CD4-positive, alpha-beta T cell (primary cell): ENCODE results near the gene DHCR7. TPM values are rescaled to one million over a fixed set of nuclear protein-coding genes. Genes with fewer than 3 reads are reported as not detected.

ENCODE experiments used
- ATAC-seq: fragments of 200-7000 bp; cut with Tn5 transposase; one replicate; pipeline ENCODE4 v1.10.0; 2022; ENCODE audit warnings: mild to moderate bottlenecking; ENCODE audit not compliant: poor library complexity
- CTCF ChIA-PET: fragments of 350-600 bp; sonication (Branson Sonifier 250); formaldehyde crosslinking; loops from one replicate; lab custom pipeline; 2021; ENCODE audit warnings: antibody characterized with exemption, inconsistent platforms; lab: Charles Lee
- POLR2A ChIA-PET: fragments of 350-600 bp; sonication (Branson Sonifier 250); formaldehyde crosslinking; loops from one replicate; lab custom pipeline; 2021; ENCODE audit warnings: antibody characterized with exemption, inconsistent platforms; lab: Charles Lee
- DNase-seq, 14 experiments: peaks; one replicate each; pipeline ENCODE4 v3.0.0-alpha.2; 2013 to 2020; ENCODE audit warnings: mixed read lengths in 2 of 14
- H3K27ac ChIP-seq, 2 donors: one replicate each; pipeline versions ENCODE4 v1.5.1 to v1.7.0; 2013; ENCODE audit warnings: low read length in 2 of 2, low read depth in 1 of 2, mild to moderate bottlenecking in 1 of 2
- H3K27me3 ChIP-seq, 2 experiments: 1 replicate in 1 of 2; 2 replicates in 1 of 2; pipeline versions ENCODE4 v1.6.1 to v1.7.0; 2013; ENCODE audit warnings: low read length in 2 of 2, control low read depth in 1 of 2, mild to moderate bottlenecking in 1 of 2, moderate library complexity in 1 of 2; ENCODE audit not compliant: insufficient read depth in 2 of 2, control insufficient read depth in 1 of 2
- H3K36me3 ChIP-seq: one replicate; pipeline ENCODE4 v1.6.1; 2013; ENCODE audit warnings: low read length, control low read depth; ENCODE audit not compliant: insufficient read depth
- H3K4me1 ChIP-seq: one replicate; pipeline ENCODE4 v1.6.1; 2013; ENCODE audit warnings: low read length, control low read depth; ENCODE audit not compliant: insufficient read depth
- H3K4me3 ChIP-seq: one replicate; pipeline ENCODE4 v1.5.1; 2013; ENCODE audit warnings: mild to moderate bottlenecking, low read length, moderate library complexity
- H3K9me3 ChIP-seq, 2 experiments: 1 replicate in 1 of 2; 2 replicates in 1 of 2; pipeline versions ENCODE4 v1.6.1 to v1.7.0; 2013; ENCODE audit warnings: low read length in 2 of 2, mild to moderate bottlenecking in 2 of 2, control low read depth in 1 of 2, moderate library complexity in 1 of 2; ENCODE audit not compliant: control insufficient read depth in 1 of 2, insufficient read depth in 1 of 2
- H3K27ac Mint-ChIP-seq: one replicate; pipeline ENCODE4 v1.8.0; 2020; ENCODE audit warnings: mixed read lengths
- H3K27me3 Mint-ChIP-seq: one replicate; pipeline ENCODE4 v1.8.0; 2021; ENCODE audit warnings: mixed read lengths
- H3K36me3 Mint-ChIP-seq: one replicate; pipeline ENCODE4 v1.8.0; 2021; ENCODE audit warnings: low read depth, mixed read lengths
- H3K4me1 Mint-ChIP-seq: one replicate; pipeline ENCODE4 v1.8.0; 2021; ENCODE audit warnings: low read depth, mixed read lengths
- H3K4me3 Mint-ChIP-seq: one replicate; pipeline ENCODE4 v1.8.0; 2020; ENCODE audit warnings: mild to moderate bottlenecking, mixed read lengths
- H3K9me3 Mint-ChIP-seq: one replicate; pipeline ENCODE4 v1.8.0; 2020; ENCODE audit warnings: mixed read lengths
- intact Hi-C, 2 experiments: fragments of 100-400 bp; cut with DNase I in 1 of 2; cut with micrococcal nuclease in 1 of 2; formaldehyde crosslinking; loops; one replicate each; pipeline versions ENCODE4 v1.15.1 to v1.9.0; 2023 to 2025; cut with DNase I, micrococcal nuclease
- total RNA-seq, 174 experiments: library from RNA in 2 of 174; stranded (reverse) in 2 of 174; gene quantifications; one replicate each; pipeline ENCODE4 v1.2.3 and lab custom pipeline; 2021 to 2026
- TF ChIP-seq, protein P1 (sequence below): fragments of 200-600 bp; IDR thresholded peaks from one replicate; pipeline ENCODE4 v1.8.0; 2022; ENCODE audit warnings: antibody characterized with exemption, mild to moderate bottlenecking

The DHCR7 gene
- total RNA-seq, 2 experiments from 2014 or later = 30.2 to 30.6 TPM

DNA sequence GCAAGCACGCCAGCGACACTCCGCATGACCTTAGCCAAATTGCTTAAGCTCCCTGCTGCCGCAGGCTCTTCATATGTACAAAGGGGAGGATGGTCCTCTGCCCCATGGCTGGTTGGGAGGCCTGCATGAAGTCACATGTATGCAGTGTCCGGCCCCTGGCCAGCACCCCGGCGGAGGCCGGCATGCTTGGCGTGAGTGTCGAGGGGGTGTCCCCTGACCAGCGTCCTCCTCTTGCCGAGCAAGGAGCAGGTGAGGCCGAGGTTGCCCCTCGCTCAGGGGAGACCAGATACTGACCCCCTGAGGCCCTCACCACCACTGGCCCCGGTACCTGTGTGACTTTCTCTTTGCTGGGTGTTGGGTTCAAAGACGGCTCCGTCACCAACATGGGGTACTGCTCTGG, 50.2 kb downstream of the DHCR7 start:
- intact Hi-C loops = no loop called here

DNA sequence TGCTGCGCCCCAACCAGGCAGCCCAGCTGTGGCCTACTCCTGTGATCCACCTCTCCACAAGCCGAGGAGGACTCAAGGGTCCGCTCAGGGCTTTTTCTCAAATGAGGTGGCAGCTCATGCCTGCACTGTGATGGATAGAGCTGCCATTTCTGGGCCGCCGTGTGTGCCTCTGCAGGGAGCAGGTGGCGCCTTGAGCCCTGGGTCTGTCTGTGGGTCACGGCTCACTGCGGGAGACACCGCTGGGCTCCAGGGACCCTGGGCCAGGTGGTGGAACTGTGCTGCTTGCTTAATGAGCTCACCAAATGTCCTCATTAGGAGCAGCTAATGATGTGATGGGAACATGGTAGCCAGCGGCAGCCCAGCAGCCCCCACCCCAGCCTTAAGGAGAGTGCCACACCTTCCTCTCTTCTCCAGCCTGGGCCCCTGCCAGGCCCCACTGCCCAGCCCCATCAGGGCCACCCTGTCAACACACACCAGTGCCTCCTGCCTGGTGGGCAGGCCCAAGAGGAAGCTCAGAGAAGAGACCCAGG, 50.8 kb downstream of the DHCR7 start:
- POLR2A ChIA-PET = no interaction called here
- no peak for ATAC-seq
- peaks cover 4% of the 10 kb centered on the region for H3K27me3 Mint-ChIP-seq
- no peaks in the 10 kb centered on the region for H3K9me3 ChIP-seq
- CTCF ChIA-PET = no interaction called here
- H3K27ac ChIP-seq = no peak overlapping the region
- TF ChIP-seq, protein P1, sequence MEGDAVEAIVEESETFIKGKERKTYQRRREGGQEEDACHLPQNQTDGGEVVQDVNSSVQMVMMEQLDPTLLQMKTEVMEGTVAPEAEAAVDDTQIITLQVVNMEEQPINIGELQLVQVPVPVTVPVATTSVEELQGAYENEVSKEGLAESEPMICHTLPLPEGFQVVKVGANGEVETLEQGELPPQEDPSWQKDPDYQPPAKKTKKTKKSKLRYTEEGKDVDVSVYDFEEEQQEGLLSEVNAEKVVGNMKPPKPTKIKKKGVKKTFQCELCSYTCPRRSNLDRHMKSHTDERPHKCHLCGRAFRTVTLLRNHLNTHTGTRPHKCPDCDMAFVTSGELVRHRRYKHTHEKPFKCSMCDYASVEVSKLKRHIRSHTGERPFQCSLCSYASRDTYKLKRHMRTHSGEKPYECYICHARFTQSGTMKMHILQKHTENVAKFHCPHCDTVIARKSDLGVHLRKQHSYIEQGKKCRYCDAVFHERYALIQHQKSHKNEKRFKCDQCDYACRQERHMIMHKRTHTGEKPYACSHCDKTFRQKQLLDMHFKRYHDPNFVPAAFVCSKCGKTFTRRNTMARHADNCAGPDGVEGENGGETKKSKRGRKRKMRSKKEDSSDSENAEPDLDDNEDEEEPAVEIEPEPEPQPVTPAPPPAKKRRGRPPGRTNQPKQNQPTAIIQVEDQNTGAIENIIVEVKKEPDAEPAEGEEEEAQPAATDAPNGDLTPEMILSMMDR = no peak
- H3K4me3 Mint-ChIP-seq = no peak overlapping the region
- no peak overlapping the region for H3K4me3 ChIP-seq
- H3K4me1 ChIP-seq = no peaks in the 10 kb centered on the region
- DNase-seq = no peak
- H3K36me3 ChIP-seq = no peaks in the 10 kb centered on the region
- peaks cover 0 to 2% of the 10 kb centered on the region in 2 experiments for H3K27me3 ChIP-seq
- H3K27ac Mint-ChIP-seq = no peak overlapping the region
- no peaks in the 10 kb centered on the region for H3K9me3 Mint-ChIP-seq
- no peaks in the 10 kb centered on the region for H3K4me1 Mint-ChIP-seq
- no peaks in the 10 kb centered on the region for H3K36me3 Mint-ChIP-seq
- intact Hi-C loops = no loop called here

More for the DNA sequence above, 50.2 kb downstream of the DHCR7 start:
- Mint-ChIP-seq H3K36me3 (no peaks in the 10 kb centered on the region), H3K27me3 (peaks cover 4% of the 10 kb centered on the region), H3K4me1 (no peaks in the 10 kb centered on the region), H3K4me3 (no peak overlapping the region), H3K27ac (no peak overlapping the region), H3K9me3 (no peaks in the 10 kb centered on the region)
- H3K4me1 ChIP-seq = no peaks in the 10 kb centered on the region
- TF ChIP-seq, protein P1 = no peak
- CTCF ChIA-PET = no interaction called here
- POLR2A ChIA-PET = no interaction called here
- no peak overlapping the region for H3K27ac ChIP-seq
- ATAC-seq = no peak
- no peak overlapping the region for H3K4me3 ChIP-seq
- no peak for DNase-seq
- H3K27me3 ChIP-seq = peaks cover 0 to 2% of the 10 kb centered on the region in 2 experiments
- H3K36me3 ChIP-seq = no peaks in the 10 kb centered on the region
- no peaks in the 10 kb centered on the region for H3K9me3 ChIP-seq

DNA sequence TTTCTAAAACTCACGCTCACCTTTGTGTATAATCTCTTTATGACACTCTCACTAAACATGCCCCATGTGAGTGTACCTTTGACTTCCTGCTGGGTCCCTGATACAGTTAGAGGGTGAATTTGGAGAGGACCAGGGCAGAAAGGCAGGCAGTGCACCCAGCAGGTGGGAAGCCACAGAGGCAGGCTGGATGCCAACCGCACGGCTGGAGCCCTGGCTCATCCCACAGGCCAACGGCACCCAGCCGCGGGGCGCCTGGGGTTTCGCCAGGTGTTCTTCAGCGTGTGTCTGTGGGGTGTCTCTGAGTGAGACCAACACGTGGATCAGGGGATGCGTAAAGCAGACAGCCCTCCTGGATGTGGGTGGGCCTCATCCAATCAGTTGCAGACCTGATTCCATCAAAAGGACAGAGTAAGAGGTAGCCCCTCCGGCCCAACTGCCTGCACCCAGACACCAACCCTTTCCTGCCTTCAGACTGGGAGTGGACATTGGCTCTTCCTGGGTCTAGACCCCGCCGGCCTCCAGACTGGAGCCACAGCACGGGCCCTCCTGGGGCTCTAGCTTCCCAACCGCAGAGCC, 51.6 kb downstream of the DHCR7 start:
- ATAC-seq (no peak), DNase-seq (no peak)
- H3K27ac ChIP-seq = no peak overlapping the region
- H3K27me3 ChIP-seq = peaks cover 0 to 2% of the 10 kb centered on the region in 2 experiments
- intact Hi-C loops = no loop called here
- no peaks in the 10 kb centered on the region for H3K4me1 Mint-ChIP-seq
- TF ChIP-seq, protein P1 = no peak
- H3K9me3 Mint-ChIP-seq = no peaks in the 10 kb centered on the region
- H3K27ac Mint-ChIP-seq = no peak overlapping the region
- no peaks in the 10 kb centered on the region for H3K36me3 Mint-ChIP-seq
- POLR2A ChIA-PET = no interaction called here
- H3K4me1 ChIP-seq = no peaks in the 10 kb centered on the region
- peaks cover 9% of the 10 kb centered on the region for H3K27me3 Mint-ChIP-seq
- no peaks in the 10 kb centered on the region for H3K36me3 ChIP-seq
- H3K9me3 ChIP-seq = no peaks in the 10 kb centered on the region
- no peak overlapping the region for H3K4me3 ChIP-seq
- CTCF ChIA-PET = no interaction called here
- H3K4me3 Mint-ChIP-seq = no peak overlapping the region
